ENCODE data around the gene RANBP9. TPM values are rescaled to one million over a fixed set of nuclear protein-coding genes. Genes with fewer than 3 reads are reported as not detected.

RANBP9 gene
- total RNA-seq, 4 donors from 2014 or later = 29.3 to 57.1 (median 42.4) TPM

GRCh38 chr6:13681305-13682061, 30.2 kb downstream of the RANBP9 start:
- TF ChIP-seq, protein P1, sequence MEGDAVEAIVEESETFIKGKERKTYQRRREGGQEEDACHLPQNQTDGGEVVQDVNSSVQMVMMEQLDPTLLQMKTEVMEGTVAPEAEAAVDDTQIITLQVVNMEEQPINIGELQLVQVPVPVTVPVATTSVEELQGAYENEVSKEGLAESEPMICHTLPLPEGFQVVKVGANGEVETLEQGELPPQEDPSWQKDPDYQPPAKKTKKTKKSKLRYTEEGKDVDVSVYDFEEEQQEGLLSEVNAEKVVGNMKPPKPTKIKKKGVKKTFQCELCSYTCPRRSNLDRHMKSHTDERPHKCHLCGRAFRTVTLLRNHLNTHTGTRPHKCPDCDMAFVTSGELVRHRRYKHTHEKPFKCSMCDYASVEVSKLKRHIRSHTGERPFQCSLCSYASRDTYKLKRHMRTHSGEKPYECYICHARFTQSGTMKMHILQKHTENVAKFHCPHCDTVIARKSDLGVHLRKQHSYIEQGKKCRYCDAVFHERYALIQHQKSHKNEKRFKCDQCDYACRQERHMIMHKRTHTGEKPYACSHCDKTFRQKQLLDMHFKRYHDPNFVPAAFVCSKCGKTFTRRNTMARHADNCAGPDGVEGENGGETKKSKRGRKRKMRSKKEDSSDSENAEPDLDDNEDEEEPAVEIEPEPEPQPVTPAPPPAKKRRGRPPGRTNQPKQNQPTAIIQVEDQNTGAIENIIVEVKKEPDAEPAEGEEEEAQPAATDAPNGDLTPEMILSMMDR (IDR thresholded peaks at IDR 0.05) = no peak
- TF ChIP-seq POLR2A (IDR thresholded peaks at IDR 0.05; ENCODE audit: low read depth) (no peak), EP300 (IDR thresholded peaks at IDR 0.05) (no peak), POLR2AphosphoS5 (IDR thresholded peaks at IDR 0.05) (no peak)
- intact Hi-C loops (cut with DNase I) = no loop called here
- H3K27ac ChIP-seq (replicated peaks in 1 of 4) = no peak overlapping the region
- no peak overlapping the region for H3K4me3 ChIP-seq
- peaks cover 0 to 3% (median 0%) of the 10 kb centered on the region in 4 donors for H3K36me3 ChIP-seq
- no peaks in the 10 kb centered on the region for H3K27me3 ChIP-seq
- H3K9me3 ChIP-seq = peaks cover 0 to 10% (median 10%) of the 10 kb centered on the region in 4 donors
- H3K4me1 ChIP-seq = peaks cover 9 to 21% (median 12%) of the 10 kb centered on the region in 4 donors
- 82% methylated on average over 7 of the region's 7 CpGs for WGBS
- DNase-seq (ENCODE audit: extremely low spot score) = no peak

DNA sequence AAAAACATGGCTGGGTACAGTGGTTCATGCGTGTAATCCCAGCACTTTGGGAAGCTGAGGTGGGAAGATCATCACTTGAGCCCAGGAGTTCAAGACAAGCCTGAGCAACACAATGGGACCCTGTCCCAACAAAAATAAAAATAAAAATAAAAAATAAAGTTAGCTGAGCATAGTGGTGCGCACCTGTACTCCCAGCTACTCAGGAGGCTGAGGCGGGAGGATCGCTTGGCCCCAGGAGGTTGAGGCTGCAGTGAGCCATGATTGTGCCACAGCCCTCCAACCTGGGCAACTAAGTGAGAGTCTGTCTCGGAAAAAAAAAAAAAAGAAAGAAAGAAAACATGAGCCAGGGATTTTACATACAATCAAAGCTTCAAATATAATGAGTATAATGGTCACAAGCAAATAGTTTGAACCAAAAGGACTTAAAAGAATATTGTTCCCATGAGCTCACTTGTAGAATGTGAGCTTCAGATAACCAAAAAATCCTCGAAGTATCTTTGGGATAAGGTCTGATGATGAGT, 31.1 kb downstream of the RANBP9 start:
- H3K27me3 ChIP-seq = no peaks in the 10 kb centered on the region
- no peak for DNase-seq (ENCODE audit: extremely low spot score)
- H3K4me3 ChIP-seq = no peak overlapping the region
- intact Hi-C loops (cut with DNase I) = no loop called here
- H3K9me3 ChIP-seq = peaks cover 0 to 10% (median 10%) of the 10 kb centered on the region in 4 donors
- peaks cover 0 to 3% (median 0%) of the 10 kb centered on the region in 4 donors for H3K36me3 ChIP-seq
- TF ChIP-seq POLR2AphosphoS5 (IDR thresholded peaks at IDR 0.05) = no peak
- TF ChIP-seq EP300 (IDR thresholded peaks at IDR 0.05) = no peak
- TF ChIP-seq, protein P1 (IDR thresholded peaks at IDR 0.05) = no peak
- no peak for TF ChIP-seq POLR2A (IDR thresholded peaks at IDR 0.05; ENCODE audit: low read depth)
- H3K4me1 ChIP-seq = peaks cover 9 to 21% (median 12%) of the 10 kb centered on the region in 4 donors
- H3K27ac ChIP-seq (replicated peaks in 1 of 4) = no peak overlapping the region
- WGBS = 98% methylated on average over 6 of the region's 6 CpGs

GRCh38 chr6:13679996-13680395, 31.6 kb downstream of the RANBP9 start:
- Histone ChIP-seq H3K4me3 (no peak overlapping the region), H3K27me3 (no peaks in the 10 kb centered on the region), H3K36me3 (peaks cover 0 to 3% (median 0%) of the 10 kb centered on the region in 4 donors), H3K27ac (replicated peaks in 1 of 4) (no peak overlapping the region), H3K9me3 (peaks cover 0 to 10% (median 10%) of the 10 kb centered on the region in 4 donors), H3K4me1 (peaks cover 9 to 21% (median 10%) of the 10 kb centered on the region in 4 donors)
- intact Hi-C loops (cut with DNase I) = no loop called here
- DNase-seq (ENCODE audit: extremely low spot score) = no peak
- TF ChIP-seq, protein P1 (IDR thresholded peaks at IDR 0.05) = no peak
- TF ChIP-seq POLR2AphosphoS5 (IDR thresholded peaks at IDR 0.05) (no peak), EP300 (IDR thresholded peaks at IDR 0.05) (no peak), POLR2A (IDR thresholded peaks at IDR 0.05; ENCODE audit: low read depth) (no peak)
- 95% methylated on average over 2 of the region's 2 CpGs for WGBS

- intact Hi-C loops (cut with DNase I) = no loop called here
- Histone ChIP-seq H3K4me3 (no peak overlapping the region), H3K4me1 (peaks cover 6 to 13% (median 9%) of the 10 kb centered on the region in 4 donors), H3K27me3 (no peaks in the 10 kb centered on the region), H3K27ac (replicated peaks in 1 of 4) (no peak overlapping the region), H3K9me3 (peaks cover 0 to 10% (median 10%) of the 10 kb centered on the region in 4 donors), H3K36me3 (peaks cover 0 to 3% (median 0%) of the 10 kb centered on the region in 4 donors)
- no peak for DNase-seq (ENCODE audit: extremely low spot score)
- TF ChIP-seq POLR2AphosphoS5 (IDR thresholded peaks at IDR 0.05) (no peak), EP300 (IDR thresholded peaks at IDR 0.05) (no peak), POLR2A (IDR thresholded peaks at IDR 0.05; ENCODE audit: low read depth) (no peak)
- TF ChIP-seq, protein P1 (IDR thresholded peaks at IDR 0.05) = no peak
- 83% methylated on average over 4 of the region's 4 CpGs for WGBS
Observed at GRCh38 chr6:13678255-13678983, 33.2 kb downstream of the RANBP9 start.

Data from esophagus muscularis mucosa (tissue), 4 donors.